Pancreas (tissue), 10 donors: ENCODE measurements around the gene PLPPR2. TPM values are rescaled to one million over a fixed set of nuclear protein-coding genes. Genes with fewer than 3 reads are reported as not detected.

Experiments
- ATAC-seq, 4 donors: fragments of 200-7000 bp; cut with Tn5 transposase; one replicate each; pipeline versions ENCODE4 v1.8.0 to v1.9.1; 2020; ENCODE audit warnings: mild to moderate bottlenecking in 4 of 4, moderate library complexity in 4 of 4
- DNase-seq, 6 donors: peaks; one replicate each; pipeline ENCODE4 v3.0.0-alpha.2; 2020
- FAIRE-seq: peaks from 2 replicates; lab custom pipeline; 2012; peaks lifted over from hg19 to GRCh38; lab: Jason Lieb, UNC
- H3K27ac ChIP-seq, 4 donors: fragments of 200-600 bp; sonication (generic); 1 replicate in 3 of 4; 2 replicates in 1 of 4; pipeline versions ENCODE4 v1.5.0 to v1.8.0; 2020
- H3K27me3 ChIP-seq, 4 donors: fragments of 200-600 bp; one replicate each; pipeline ENCODE4 v1.8.0; 2021
- H3K36me3 ChIP-seq, 3 donors: fragments of 200-600 bp; sonication (generic) in 1 of 3; one replicate each; pipeline versions ENCODE4 v1.5.0 to v1.8.0; 2020 to 2021
- H3K4me1 ChIP-seq, 3 donors: fragments of 200-600 bp; one replicate each; pipeline ENCODE4 v1.8.0; 2021
- H3K4me3 ChIP-seq, 4 donors: fragments of 200-600 bp; sonication (generic) in 2 of 4; one replicate each; pipeline versions ENCODE4 v1.5.0 to v1.8.0; 2020 to 2021
- H3K9me3 ChIP-seq, 4 donors: fragments of 200-600 bp; one replicate each; pipeline ENCODE4 v1.8.0; 2021
- WGBS, 2 donors: extraction: QIAGEN DNeasy Blood & Tissue Kit; methylation state at CpG; one replicate each; pipeline ENCODE4 v1.1.7; 2013; 5-methylcytosine and 5-hydroxymethylcytosine counted together
- intact Hi-C, 3 donors: fragments of 100-400 bp; cut with DNase I; formaldehyde crosslinking; loops; one replicate each; pipeline versions ENCODE4 v1.11.1 to v1.14.2; 2022
- polyA plus RNA-seq, 2 donors: library from polyadenylated mRNA; stranded (reverse); fragments of 200-250 nt; gene quantifications; one replicate each; pipeline ENCODE4 v1.2.3, GENCODE V29; 2013
- total RNA-seq, 6 donors: library from RNA; stranded (reverse); fragmentation: NEBNext Ultra II Directional in 4 of 6; extraction: Animal tissue kit (Norgen Biotek cat#: 25700) in 4 of 6; gene quantifications; one replicate each; pipeline versions ENCODE4 v1.2.1 to v1.2.4, GENCODE V29; 2021 to 2023
- TF ChIP-seq, protein P1 (sequence below), 4 donors: fragments of 200-600 bp; sonication (generic) in 3 of 4; IDR thresholded peaks; one replicate each; pipeline versions ENCODE4 v1.5.0 to v1.8.0; 2021; ENCODE audit warnings: antibody characterized with exemption in 4 of 4
- donor health status: healthy with polysubstance abuse.
- donor health status: DM: no; HTN: no; CAD: no; lungs with moderate emphysema.
- donor health status: DM: no; HTN: no; CAD: no.
- donor health status: control.
- donor health status: control.
- donor health status: Bipolar disorder and iron deficiency.
- donor health status: DM: yes; HTN: yes; CAD: no.
- donor health status: DM: no; HTN: no; CAD: no.
- donor health status: DM: no; HTN: no; CAD: no.
- donor health status: DM: yes; HTN: yes; CAD: no.

PLPPR2 gene
- total and polyA plus RNA-seq, 8 donors, result 4.4 to 32.8 (median 7.6) TPM

DNA sequence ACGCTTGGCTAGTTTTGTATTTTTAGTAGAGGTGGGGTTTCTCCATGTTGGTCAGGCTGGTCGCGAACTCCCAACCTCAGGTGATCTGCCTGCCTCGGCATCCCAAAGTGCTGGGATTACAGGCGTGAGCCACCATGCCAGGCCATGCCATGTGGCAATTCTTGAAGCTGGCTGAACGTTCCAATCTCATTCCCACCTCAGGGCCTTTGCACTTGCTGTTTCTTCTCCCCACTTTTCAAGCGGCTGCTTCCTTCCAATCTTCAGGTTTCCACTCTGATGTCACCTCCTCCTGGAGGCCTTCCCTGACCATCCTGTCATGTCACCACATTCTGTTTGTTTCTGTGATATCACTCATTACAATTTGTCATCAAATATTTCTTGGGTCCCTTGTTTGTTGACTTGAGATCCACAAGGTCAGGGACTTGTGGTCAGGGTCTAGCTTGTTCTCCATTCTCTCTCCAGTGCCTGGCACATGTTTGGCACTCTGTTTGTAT, 24.7 kb downstream of the PLPPR2 start:
- H3K36me3 ChIP-seq, result no peaks in the 10 kb centered on the region
- ATAC-seq (no peak), DNase-seq (no peak), FAIRE-seq (no peak)
- H3K4me1 ChIP-seq, result peaks cover 0 to 28% (median 4%) of the 10 kb centered on the region in 3 donors
- H3K27me3 ChIP-seq, result no peaks in the 10 kb centered on the region
- 88 to 93% methylated on average over 7 of the region's 7 CpGs for WGBS, 2 donors
- TF ChIP-seq, protein P1, sequence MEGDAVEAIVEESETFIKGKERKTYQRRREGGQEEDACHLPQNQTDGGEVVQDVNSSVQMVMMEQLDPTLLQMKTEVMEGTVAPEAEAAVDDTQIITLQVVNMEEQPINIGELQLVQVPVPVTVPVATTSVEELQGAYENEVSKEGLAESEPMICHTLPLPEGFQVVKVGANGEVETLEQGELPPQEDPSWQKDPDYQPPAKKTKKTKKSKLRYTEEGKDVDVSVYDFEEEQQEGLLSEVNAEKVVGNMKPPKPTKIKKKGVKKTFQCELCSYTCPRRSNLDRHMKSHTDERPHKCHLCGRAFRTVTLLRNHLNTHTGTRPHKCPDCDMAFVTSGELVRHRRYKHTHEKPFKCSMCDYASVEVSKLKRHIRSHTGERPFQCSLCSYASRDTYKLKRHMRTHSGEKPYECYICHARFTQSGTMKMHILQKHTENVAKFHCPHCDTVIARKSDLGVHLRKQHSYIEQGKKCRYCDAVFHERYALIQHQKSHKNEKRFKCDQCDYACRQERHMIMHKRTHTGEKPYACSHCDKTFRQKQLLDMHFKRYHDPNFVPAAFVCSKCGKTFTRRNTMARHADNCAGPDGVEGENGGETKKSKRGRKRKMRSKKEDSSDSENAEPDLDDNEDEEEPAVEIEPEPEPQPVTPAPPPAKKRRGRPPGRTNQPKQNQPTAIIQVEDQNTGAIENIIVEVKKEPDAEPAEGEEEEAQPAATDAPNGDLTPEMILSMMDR (IDR thresholded peaks at IDR 0.05), result no peak
- H3K4me3 ChIP-seq, result no peak overlapping the region
- no peaks in the 10 kb centered on the region for H3K9me3 ChIP-seq
- H3K27ac ChIP-seq, result no peak overlapping the region
- intact Hi-C loops, result no loop called here

DNA sequence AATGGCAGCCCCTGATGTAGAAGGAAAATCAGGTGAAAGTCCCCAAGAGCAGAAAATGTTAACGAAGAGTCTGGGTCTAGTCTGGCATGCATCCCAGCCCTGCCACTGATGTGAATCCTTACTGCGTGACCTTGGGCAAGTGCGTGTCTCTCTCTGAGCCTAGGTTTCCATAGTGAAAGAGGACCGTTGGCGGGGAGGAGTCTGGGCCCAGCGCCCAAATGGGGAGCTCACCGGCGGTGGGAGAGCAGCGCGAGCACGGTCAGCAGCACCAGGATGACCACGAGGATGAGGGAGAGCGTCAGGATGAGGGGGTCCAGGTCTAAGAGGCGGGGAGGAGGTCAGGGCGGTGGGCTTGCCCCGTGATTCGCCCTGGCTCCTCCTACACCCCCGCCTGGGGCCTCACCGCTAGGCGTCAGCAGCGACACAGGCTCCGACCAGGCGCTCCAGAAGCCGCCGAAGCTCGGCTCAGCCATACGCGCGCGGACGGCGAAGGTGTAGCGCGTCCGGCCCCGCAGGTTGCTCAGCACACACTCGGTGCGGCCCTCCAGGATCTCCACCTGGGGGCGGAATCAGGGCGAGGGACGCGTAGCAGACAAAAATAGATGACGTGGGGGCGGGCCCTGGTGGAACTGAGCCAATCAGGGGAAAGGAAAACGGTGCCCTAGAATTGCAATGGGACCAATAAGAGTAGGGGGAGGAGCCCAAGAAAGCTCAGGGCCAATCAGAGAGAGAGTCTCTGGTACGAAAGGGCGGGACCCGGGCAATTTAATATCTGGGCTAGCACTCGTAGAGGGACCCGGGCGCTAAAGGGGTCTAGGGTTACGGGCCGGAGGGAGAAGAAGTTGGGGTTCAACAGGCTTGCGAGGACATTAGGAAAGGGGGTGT, 25.7 kb downstream of the PLPPR2 start:
- Histone ChIP-seq H3K4me1 (peaks cover 0 to 20% (median 0%) of the 10 kb centered on the region in 3 donors), H3K9me3 (no peaks in the 10 kb centered on the region), H3K4me3 (peak overlapping the region; percentile 23 to 51 (median 31)), H3K27me3 (no peaks in the 10 kb centered on the region), H3K27ac (peak overlapping the region; percentile 57 to 86 (median 80)), H3K36me3 (no peaks in the 10 kb centered on the region)
- WGBS, 2 donors, result 2 to 3% methylated on average over 54 of the region's 54 CpGs
- ATAC-seq (peak; percentile 73 to 87 (median 82)), DNase-seq (peak; percentile 90 to 96 (median 94)), FAIRE-seq (no peak)
- TF ChIP-seq, protein P1 (IDR thresholded peaks at IDR 0.05), result peak; percentile 62 to 73 (median 70)
- intact Hi-C loops, result no loop called here

- FAIRE-seq, result no peak
Observed at GRCh38 chr19:11382898-11383705, 27.9 kb downstream of the PLPPR2 start.

DNA sequence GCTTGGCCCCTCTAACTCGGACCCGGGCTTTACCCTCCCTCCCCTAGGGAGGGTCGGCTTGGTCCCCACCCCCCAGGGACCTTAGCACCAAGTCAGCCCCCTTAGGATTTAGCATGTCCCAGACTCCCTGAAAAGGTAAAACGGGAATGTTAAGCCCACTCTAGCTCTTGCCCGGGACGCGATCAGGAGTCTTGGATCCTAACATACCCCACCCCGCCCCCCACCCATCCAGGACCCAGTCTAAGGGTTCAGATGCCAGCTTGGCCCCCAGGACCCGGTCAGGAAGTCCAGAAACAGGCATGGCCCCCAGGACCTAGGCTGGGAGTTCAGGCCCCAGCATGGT, 28.4 kb downstream of the PLPPR2 start:
- TF ChIP-seq, protein P1 (IDR thresholded peaks at IDR 0.05), result no peak
- Histone ChIP-seq H3K27ac (peak overlapping the region; percentile 25 to 63 (median 48)), H3K4me1 (peaks cover 0 to 6% (median 0%) of the 10 kb centered on the region in 3 donors)

More at GRCh38 chr19:11382898-11383705, 27.9 kb downstream of the PLPPR2 start:
- Histone ChIP-seq H3K9me3 (no peaks in the 10 kb centered on the region), H3K27me3 (no peaks in the 10 kb centered on the region), H3K4me3 (peak overlapping the region; percentile 12 to 55 (median 33)), H3K36me3 (no peaks in the 10 kb centered on the region), H3K4me1 (peaks cover 0 to 11% (median 0%) of the 10 kb centered on the region in 3 donors), H3K27ac (no peak overlapping the region)
- WGBS, 2 donors, result 2% methylated on average over 39 to 65 of the region's 65 CpGs
- TF ChIP-seq, protein P1 (IDR thresholded peaks at IDR 0.05), result peak; percentile 57 to 77 (median 66)
- peak; percentile 48 to 88 (median 67) for DNase-seq
- intact Hi-C loops, result no loop called here
- ATAC-seq, result peak; percentile 27 to 40 (median 38)

More for the DNA sequence above, 28.4 kb downstream of the PLPPR2 start:
- peak overlapping the region; percentile 12 to 55 (median 33) for H3K4me3 ChIP-seq
- H3K9me3 ChIP-seq, result no peaks in the 10 kb centered on the region
- ATAC-seq, result peak in 2 of 4 donors; percentile 0
- no peaks in the 10 kb centered on the region for H3K27me3 ChIP-seq
- intact Hi-C loops, result no loop called here
- no peak for FAIRE-seq
- H3K36me3 ChIP-seq, result no peaks in the 10 kb centered on the region
- no peak for DNase-seq
- WGBS, 2 donors, result 1 to 2% methylated on average over 9 of the region's 9 CpGs
